Astrocyte (in vitro differentiated cells and primary cell): Measurements from ENCODE around the gene SFR1.

ENCODE experiments used
- CTCF ChIP-seq: IDR thresholded peaks from 2 replicates; pipeline ENCODE4 v1.5.1; 2011; ENCODE audit warnings: low read depth, mild to moderate bottlenecking, inconsistent platforms, low read length, moderate library complexity; ENCODE audit not compliant: insufficient read depth
- EZH2 ChIP-seq: IDR thresholded peaks from 2 replicates; pipeline ENCODE4 v1.6.1; 2012; ENCODE audit warnings: mild to moderate bottlenecking, low read length, inconsistent platforms; ENCODE audit not compliant: insufficient read depth

GRCh38 chr10:104120512-104120902 is 1.5 kb upstream of the SFR1 start:
- TF ChIP-seq CTCF = no peak
- no peak for TF ChIP-seq EZH2
